GM18508 (cell line): Measurements from ENCODE around the gene SH3BP5.

Experiments
- ATAC-seq: cut with Tn5 transposase; IDR thresholded peaks from one replicate; pipeline ENCODE4 v1.9.1; 2021; ENCODE audit warnings: moderate number of reproducible peaks; ENCODE audit not compliant: insufficient read depth, unreplicated experiment

The SH3BP5 gene

GRCh38 chr3:15217011-15217671 lies 115.2 kb downstream of the SH3BP5 start:
- ATAC-seq, result no peak

DNA sequence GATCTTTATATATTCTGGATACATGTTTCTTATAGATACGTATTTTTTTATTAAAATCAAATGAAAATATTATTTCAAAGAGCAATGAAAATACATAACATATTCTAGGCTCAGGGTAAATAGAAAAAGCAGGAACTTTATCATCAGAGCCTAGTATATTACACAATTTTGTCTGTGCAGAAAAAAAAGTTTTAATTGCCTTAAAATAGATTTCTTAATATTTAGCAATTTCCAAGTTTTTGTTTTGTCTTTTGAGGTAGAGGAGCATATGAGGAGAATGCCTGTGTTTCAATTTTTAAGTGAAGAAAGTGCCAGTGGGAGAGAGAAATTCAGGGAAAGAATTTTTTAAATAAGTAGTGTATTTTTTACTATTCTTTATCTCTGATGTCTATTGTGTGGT lies 115.9 kb downstream of the SH3BP5 start:
- no peak for ATAC-seq

- no peak for ATAC-seq
Measured at GRCh38 chr3:15215996-15216395, 116.4 kb downstream of the SH3BP5 start.

DNA sequence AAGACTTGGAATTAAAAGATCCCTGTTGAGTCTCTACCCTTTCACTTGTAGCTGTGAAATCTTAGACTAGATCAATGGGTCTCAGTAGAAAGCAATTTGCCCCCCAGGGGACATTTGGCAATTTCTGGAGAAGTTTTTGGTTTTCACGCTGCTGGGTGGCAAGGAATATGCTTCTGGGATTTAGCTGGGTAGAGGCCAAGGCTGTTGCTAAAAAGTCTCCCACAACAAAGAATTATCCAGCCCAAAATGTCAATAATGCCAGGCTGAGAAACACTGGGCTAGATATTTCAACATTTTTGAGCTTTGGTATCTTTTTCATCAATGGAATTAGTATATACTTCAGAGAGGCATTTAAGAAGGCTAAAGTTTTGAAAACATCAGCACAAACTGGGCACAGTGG lies 117.6 kb downstream of the SH3BP5 start:
- ATAC-seq, result no peak

DNA sequence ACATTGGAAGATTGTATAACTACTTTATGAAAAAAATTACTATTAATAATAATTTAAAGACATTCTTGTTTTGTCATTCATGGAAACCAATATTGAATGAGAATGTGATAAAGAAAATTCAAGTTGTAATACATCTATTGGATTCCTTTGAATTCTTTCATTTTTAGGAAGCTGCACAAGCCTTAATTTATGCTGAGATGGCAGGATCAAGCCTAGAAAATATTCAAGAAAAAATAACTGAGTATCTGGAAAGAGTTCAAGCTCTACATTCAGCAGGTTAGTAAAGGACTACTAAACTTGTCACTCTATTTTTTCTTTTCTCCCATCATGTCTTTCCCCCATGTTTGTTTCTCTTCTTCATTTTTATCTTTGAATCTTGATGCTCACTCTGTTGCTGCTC lies 120.4 kb downstream of the SH3BP5 start:
- no peak for ATAC-seq

GRCh38 chr3:15207836-15208504 lies 124.4 kb downstream of the SH3BP5 start:
- no peak for ATAC-seq

DNA sequence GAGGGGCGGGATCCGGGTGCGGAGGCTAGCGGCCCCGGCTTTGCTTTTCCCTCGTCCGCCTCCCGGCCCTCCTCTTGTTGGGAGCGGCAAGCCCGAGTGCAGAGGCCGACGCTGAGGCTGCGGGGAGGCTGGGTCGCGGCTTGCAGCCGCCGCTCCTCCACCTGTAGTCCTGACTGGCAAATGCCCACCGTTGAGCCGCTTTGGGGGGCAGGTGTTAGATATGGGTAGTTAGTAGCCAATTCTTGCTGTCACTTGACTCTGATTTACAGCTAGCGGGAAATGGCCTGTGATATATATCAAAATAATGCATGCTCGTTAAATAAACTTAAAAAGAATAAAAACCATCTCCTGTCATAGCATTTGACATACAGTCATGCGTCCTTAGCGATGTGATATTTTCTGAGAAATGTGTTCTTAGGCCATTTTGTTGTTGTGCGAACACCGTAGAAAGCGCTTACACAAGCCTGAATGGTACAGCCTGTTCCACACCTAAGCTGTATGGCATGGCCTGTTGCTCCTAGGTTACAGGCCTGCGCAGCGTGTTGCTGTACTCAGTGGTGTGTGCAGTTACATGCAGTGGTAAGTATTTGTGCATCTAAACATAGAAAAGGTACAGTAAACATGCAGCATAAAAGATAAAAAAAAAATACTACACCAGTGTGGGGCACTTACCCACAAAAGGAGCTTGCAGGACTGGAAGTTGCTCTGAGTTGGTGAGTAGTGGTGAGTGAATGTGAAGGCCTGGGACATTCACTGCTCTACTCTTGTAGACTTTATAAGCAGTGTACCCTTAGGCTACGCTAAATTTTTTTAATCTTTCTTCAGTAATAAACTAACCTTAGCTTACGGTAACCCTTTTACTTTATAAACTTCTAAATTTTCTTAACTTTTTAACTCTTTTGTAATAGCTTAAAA lies 125.5 kb downstream of the SH3BP5 start:
- no peak for ATAC-seq

- peak; percentile 57 for ATAC-seq
Measured at GRCh38 chr3:15205934-15206661, 126.3 kb downstream of the SH3BP5 start, which contains the start of gene CAPN7. Gene CAPN7 (plus strand): TSS chr3:15206246. CDS start chr3:15206496, 250 bp downstream.

GRCh38 chr3:15205482-15205933 lies 126.9 kb downstream of the SH3BP5 start:
- no peak for ATAC-seq
